Liver (tissue), 9 donors: Measurements from ENCODE around the gene OARD1. TPM values are rescaled to one million over a fixed set of nuclear protein-coding genes. Genes with fewer than 3 reads are reported as not detected.
A peak's percentile ranks its signal among the peaks of the same experiment; 100 is the strongest.

Experiments used
- DNase-seq: peaks from one replicate; pipeline ENCODE4 v3.0.0-alpha.2; 2017; ENCODE audit warnings: low spot score
- H3K27ac ChIP-seq, 2 donors: one replicate each; pipeline ENCODE4 v1.7.0; 2013; ENCODE audit warnings: inconsistent platforms in 2 of 2, low read length in 2 of 2, control low read depth in 1 of 2, low read depth in 1 of 2, mild to moderate bottlenecking in 1 of 2
- H3K27me3 ChIP-seq, 4 donors: one replicate each; pipeline versions ENCODE4 v1.6.1 to v1.7.0; 2013; ENCODE audit warnings: low read length in 3 of 4, inconsistent platforms in 1 of 4, mild to moderate bottlenecking in 1 of 4, moderate library complexity in 1 of 4; ENCODE audit not compliant: control insufficient read depth in 4 of 4, insufficient read depth in 4 of 4
- H3K36me3 ChIP-seq, 4 donors: one replicate each; pipeline versions ENCODE4 v1.6.1 to v1.7.0; 2013; ENCODE audit warnings: low read length in 3 of 4, mild to moderate bottlenecking in 3 of 4, low read depth in 1 of 4, moderate library complexity in 1 of 4; ENCODE audit not compliant: control insufficient read depth in 4 of 4, insufficient read depth in 3 of 4
- H3K4me1 ChIP-seq, 4 donors: one replicate each; pipeline versions ENCODE4 v1.6.1 to v1.7.0; 2013; ENCODE audit warnings: low read length in 3 of 4, mild to moderate bottlenecking in 3 of 4, moderate library complexity in 1 of 4; ENCODE audit not compliant: control insufficient read depth in 4 of 4, insufficient read depth in 4 of 4
- H3K4me3 ChIP-seq, 3 donors: one replicate each; pipeline versions ENCODE4 v1.6.1 to v1.7.0; 2013; ENCODE audit warnings: low read length in 3 of 3, control low read depth in 1 of 3, low read depth in 1 of 3, mild to moderate bottlenecking in 1 of 3
- H3K9ac ChIP-seq, 2 donors: one replicate each; pipeline ENCODE4 v1.7.0; 2013; ENCODE audit warnings: low read length in 2 of 2, mild to moderate bottlenecking in 2 of 2, moderate library complexity in 2 of 2, control low read depth in 1 of 2, low read depth in 1 of 2
- H3K9me3 ChIP-seq, 4 donors: one replicate each; pipeline versions ENCODE4 v1.6.1 to v1.7.0; 2013; ENCODE audit warnings: low read length in 3 of 4; ENCODE audit not compliant: control insufficient read depth in 4 of 4
- ATF3 ChIP-seq: IDR thresholded peaks from 2 replicates; pipeline ENCODE4 v1.6.1; 2016; ENCODE audit warnings: antibody characterized with exemption
- CTCF ChIP-seq: fragments of 150-350 bp; IDR thresholded peaks from 2 replicates; pipeline ENCODE4 v1.5.1; 2017; ENCODE audit warnings: improper control_type of control experiment, low read depth, low read length; ENCODE audit not compliant: missing input control
- EGR1 ChIP-seq, 2 donors: IDR thresholded peaks; 2 replicates each; pipeline ENCODE4 v1.6.1; 2016 to 2018; ENCODE audit warnings: antibody characterized with exemption in 2 of 2, low read depth in 2 of 2
- FOXA1 ChIP-seq: IDR thresholded peaks from 2 replicates; pipeline ENCODE4 v1.6.1; 2016; ENCODE audit warnings: antibody characterized with exemption
- FOXA2 ChIP-seq: IDR thresholded peaks from 2 replicates; pipeline ENCODE4 v1.6.1; 2016; ENCODE audit warnings: antibody characterized with exemption
- GABPA ChIP-seq, 2 donors: IDR thresholded peaks in 1 of 2; conservative IDR thresholded peaks in 1 of 2; 2 replicates each; pipeline ENCODE4 v1.6.1; 2016; ENCODE audit warnings: antibody characterized with exemption in 2 of 2, mild to moderate bottlenecking in 1 of 2, moderate library complexity in 1 of 2
- HNF4A ChIP-seq, 2 donors: conservative IDR thresholded peaks; 2 replicates each; pipeline ENCODE4 v1.6.1; 2016; ENCODE audit warnings: antibody characterized with exemption in 2 of 2, mild to moderate bottlenecking in 2 of 2
- JUND ChIP-seq, 2 donors: IDR thresholded peaks; 2 replicates each; pipeline ENCODE4 v1.6.1; 2016; ENCODE audit warnings: antibody characterized with exemption in 2 of 2
- MAX ChIP-seq: IDR thresholded peaks from 2 replicates; pipeline ENCODE4 v1.6.1; 2016; ENCODE audit warnings: antibody characterized with exemption
- NR2F2 ChIP-seq: IDR thresholded peaks from 2 replicates; pipeline ENCODE4 v1.6.1; 2016; ENCODE audit warnings: antibody characterized with exemption
- RAD21 ChIP-seq, 2 donors: IDR thresholded peaks; 2 replicates each; pipeline ENCODE4 v1.6.1; 2016; ENCODE audit warnings: antibody characterized with exemption in 2 of 2, mild to moderate bottlenecking in 2 of 2
- RXRA ChIP-seq, 2 donors: IDR thresholded peaks; 2 replicates each; pipeline ENCODE4 v1.6.1; 2017 to 2018; ENCODE audit warnings: antibody characterized with exemption in 2 of 2, mild to moderate bottlenecking in 1 of 2
- SP1 ChIP-seq: IDR thresholded peaks from 2 replicates; pipeline ENCODE4 v1.6.1; 2018; ENCODE audit warnings: antibody characterized with exemption, mild to moderate bottlenecking
- TAF1 ChIP-seq: conservative IDR thresholded peaks from 2 replicates; pipeline ENCODE4 v1.6.1; 2016; ENCODE audit warnings: antibody characterized with exemption, mild to moderate bottlenecking
- ZBTB33 ChIP-seq: IDR thresholded peaks from 2 replicates; pipeline ENCODE4 v1.6.1; 2016; ENCODE audit warnings: antibody characterized with exemption
- WGBS: extraction: QIAGEN DNeasy Blood & Tissue Kit; methylation state at CpG from one replicate; pipeline ENCODE4 v1.1.7; 2013; 5-methylcytosine and 5-hydroxymethylcytosine counted together
- polyA plus RNA-seq, 2 donors: library from polyadenylated mRNA; stranded (reverse) in 1 of 2; unstranded in 1 of 2; fragments of 200-250 nt in 1 of 2; fragments of >200 nt in 1 of 2; fragmentation: Nextera tagmentation in 1 of 2; extraction: Ambion mirVana in 1 of 2; gene quantifications; one replicate each; pipeline versions ENCODE4 v1.2.1 to v1.2.3, GENCODE V29; 2013 to 2015
- total RNA-seq, 2 donors: library from RNA; depleted of rRNA; stranded (reverse); fragments of >200 nt; gene quantifications; one replicate each; pipeline ENCODE4 v1.2.3, GENCODE V29; 2014
- donor health status: healthy.
- donor health status: healthy.
- donor health status: healthy.
- donor health status: healthy.
- donor health status: healthy.

OARD1 gene
- total and polyA plus RNA-seq, 4 donors = 20.1 to 28.6 (median 23.0) TPM

- no peak overlapping the region for H3K9ac ChIP-seq
- H3K4me1 ChIP-seq = no peaks in the 10 kb centered on the region
- H3K27ac ChIP-seq = no peak overlapping the region
- peaks cover 21 to 80% (median 72%) of the 10 kb centered on the region in 4 donors for H3K36me3 ChIP-seq
- no peaks in the 10 kb centered on the region for H3K27me3 ChIP-seq
- H3K9me3 ChIP-seq = no peaks in the 10 kb centered on the region
- H3K4me3 ChIP-seq = no peak overlapping the region
- no peak for DNase-seq
- 89% methylated on average over 5 of the region's 5 CpGs for WGBS
- TF ChIP-seq MAX = no peak
Observed at GRCh38 chr6:41097467-41098090, 25.4 kb upstream of the OARD1 start.

- no peaks in the 10 kb centered on the region for H3K9me3 ChIP-seq
- 94% methylated on average over 6 of the region's 6 CpGs for WGBS
- H3K27me3 ChIP-seq = no peaks in the 10 kb centered on the region
- H3K27ac ChIP-seq = no peak overlapping the region
- DNase-seq = no peak
- peaks cover 24 to 85% (median 67%) of the 10 kb centered on the region in 4 donors for H3K36me3 ChIP-seq
- H3K9ac ChIP-seq = no peak overlapping the region
- peaks cover 5 to 18% (median 10%) of the 10 kb centered on the region in 4 donors for H3K4me1 ChIP-seq
- no peak overlapping the region for H3K4me3 ChIP-seq
- TF ChIP-seq EGR1 (IDR thresholded peaks at IDR 0.05; ENCODE audit: low read depth in 2 of 2) = no peak
- TF ChIP-seq ATF3 = no peak
- TF ChIP-seq ZBTB33 = no peak
- TF ChIP-seq SP1 = no peak
- TF ChIP-seq NR2F2 = no peak
- TF ChIP-seq MAX = no peak
- TF ChIP-seq RAD21 (IDR thresholded peaks at IDR 0.05) = no peak
- no peak for TF ChIP-seq FOXA1
- no peak for TF ChIP-seq CTCF
- TF ChIP-seq GABPA (IDR thresholded peaks at IDR 0.05 in 1 of 2, conservative IDR thresholded peaks at IDR 0.05 in 1 of 2) = no peak
- TF ChIP-seq HNF4A (conservative IDR thresholded peaks at IDR 0.05) = no peak
Observed at GRCh38 chr6:41093729-41094128, 21.6 kb upstream of the OARD1 start.

GRCh38 chr6:41092421-41093140, 20.4 kb upstream of the OARD1 start:
- H3K4me1 ChIP-seq = peaks cover 5 to 18% (median 10%) of the 10 kb centered on the region in 4 donors
- H3K27ac ChIP-seq = no peak overlapping the region
- no peaks in the 10 kb centered on the region for H3K27me3 ChIP-seq
- WGBS = 94% methylated on average over 4 of the region's 4 CpGs
- no peak overlapping the region for H3K9ac ChIP-seq
- no peaks in the 10 kb centered on the region for H3K9me3 ChIP-seq
- DNase-seq = no peak
- H3K4me3 ChIP-seq = no peak overlapping the region
- H3K36me3 ChIP-seq = peaks cover 20 to 77% (median 57%) of the 10 kb centered on the region in 4 donors
- TF ChIP-seq TAF1 (no peak), CTCF (peak; percentile 21), HNF4A (conservative IDR thresholded peaks at IDR 0.05) (no peak), GABPA (IDR thresholded peaks at IDR 0.05 in 1 of 2, conservative IDR thresholded peaks at IDR 0.05 in 1 of 2) (no peak), ATF3 (no peak), FOXA2 (no peak), JUND (IDR thresholded peaks at IDR 0.05) (no peak), SP1 (no peak), EGR1 (IDR thresholded peaks at IDR 0.05; ENCODE audit: low read depth in 2 of 2) (no peak), RAD21 (IDR thresholded peaks at IDR 0.05) (peak; percentile 37 to 65), RXRA (IDR thresholded peaks at IDR 0.05) (no peak), FOXA1 (no peak)
